DMS53 treated with DMSO at 0.1 percent for 48 hours (cell line): Measurements from ENCODE around the gene MRC2.

Experiments used
- DNase-seq: peaks from one replicate; lab custom pipeline; 2025; ENCODE audit not compliant: unreplicated experiment; lab: John Stamatoyannopoulos, UW

Gene MRC2

GRCh38 chr17:62631086-62631935 is 3.8 kb downstream of the MRC2 start:
- DNase-seq = no peak

DNA sequence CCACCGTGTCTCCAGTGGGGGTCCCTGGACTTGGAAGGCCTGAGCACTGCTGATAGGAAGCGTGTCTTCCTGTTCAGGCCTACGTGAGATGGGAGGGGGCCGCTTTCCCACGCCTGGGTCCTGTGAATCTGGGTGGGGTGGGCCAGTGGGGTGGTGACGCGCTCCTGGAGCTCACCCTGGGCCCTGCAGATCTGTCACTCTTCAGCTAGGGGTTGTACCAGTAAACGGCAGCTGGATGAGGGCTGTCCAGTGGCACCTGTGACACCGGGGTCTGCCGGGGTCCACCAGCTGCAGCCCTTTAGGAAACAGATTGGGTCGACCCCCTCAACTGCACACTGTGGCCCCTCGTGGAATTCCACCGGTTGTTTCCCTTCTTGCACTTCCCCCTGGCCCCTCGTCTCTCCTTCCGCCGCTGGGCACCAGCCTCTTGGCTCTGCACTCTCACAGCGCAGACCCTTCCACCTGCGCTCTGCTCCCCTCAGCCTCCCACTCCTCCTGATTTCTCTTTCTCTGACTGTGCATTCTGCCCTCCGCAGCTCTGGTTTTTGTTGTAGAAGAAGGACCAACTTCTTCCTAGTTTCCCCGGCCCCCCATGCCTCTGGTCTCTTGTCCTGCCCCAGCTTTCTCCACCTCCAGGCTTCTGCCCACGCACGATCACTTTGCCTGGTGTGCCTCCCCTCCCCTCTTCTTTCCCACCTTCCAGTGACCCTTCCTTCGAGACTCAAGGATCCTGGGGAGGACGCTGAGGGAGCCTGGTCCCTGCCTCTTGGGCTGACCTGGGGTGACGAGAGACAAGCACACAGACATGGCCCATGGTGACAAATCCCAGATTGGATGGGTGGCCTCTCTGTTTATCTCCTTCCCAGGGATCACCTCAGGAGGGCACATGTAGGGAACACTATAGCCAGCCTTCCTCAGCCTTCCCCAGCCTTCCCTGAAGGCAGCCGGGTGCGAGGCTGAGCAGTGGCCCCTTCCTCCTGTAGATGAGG is 4.8 kb downstream of the MRC2 start:
- DNase-seq = no peak

GRCh38 chr17:62637809-62638208 is 10.3 kb downstream of the MRC2 start:
- DNase-seq = no peak

DNA sequence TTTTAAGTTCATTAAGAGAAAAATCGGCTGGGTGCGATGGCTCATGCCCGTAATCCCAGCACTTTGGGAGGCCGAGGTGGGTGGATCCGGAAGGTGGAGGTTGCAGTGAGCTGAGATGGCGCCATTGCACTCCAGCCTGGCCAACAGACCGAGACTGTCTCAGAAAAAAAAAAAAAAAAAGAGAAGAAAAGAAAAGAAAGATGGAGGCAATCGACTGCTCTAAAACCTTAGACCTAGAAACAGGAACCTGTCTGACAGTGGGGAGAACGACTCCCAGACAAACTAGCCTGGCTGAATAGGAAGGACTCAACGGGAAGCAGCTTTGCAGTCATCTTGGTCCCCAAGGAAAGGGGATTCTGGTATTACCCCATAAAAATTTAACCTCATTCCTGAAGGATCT is 13.7 kb downstream of the MRC2 start:
- DNase-seq = no peak

- DNase-seq = no peak
Measured at GRCh38 chr17:62641951-62642350, 14.5 kb downstream of the MRC2 start.

- no peak for DNase-seq
Measured at GRCh38 chr17:62643496-62643895, 16.0 kb downstream of the MRC2 start.

DNA sequence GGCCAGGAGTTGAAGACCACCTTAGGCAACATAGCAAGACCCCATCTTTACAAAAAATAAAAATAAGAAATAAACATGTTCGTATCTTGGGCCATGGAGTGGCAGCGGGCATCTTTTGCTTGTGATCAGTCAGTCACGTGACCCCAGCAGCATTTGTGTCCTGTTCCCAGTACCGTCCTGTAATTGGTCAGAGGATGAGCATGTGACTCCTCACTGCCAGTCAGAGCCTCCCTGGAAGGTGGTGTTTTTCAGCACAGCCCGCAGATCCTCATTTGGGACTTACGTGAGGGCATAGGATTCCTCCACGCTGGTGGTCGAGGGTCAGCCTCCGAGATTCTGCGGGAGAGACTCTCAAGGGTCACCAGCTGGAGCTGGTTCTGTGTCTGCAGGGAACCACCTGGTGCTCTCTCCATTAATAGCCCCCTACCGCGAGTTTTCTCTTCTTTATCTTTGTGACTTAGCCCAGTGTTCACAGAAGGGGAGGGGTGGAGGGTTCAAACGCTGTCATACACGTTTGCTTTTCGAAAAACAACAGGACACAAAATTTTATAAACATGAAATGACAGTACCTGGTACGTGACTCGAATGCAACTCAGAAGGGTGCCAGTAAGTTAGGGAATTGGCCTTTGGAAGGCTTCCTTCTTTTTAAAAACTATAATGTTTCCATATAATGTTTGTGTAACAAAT is 17.2 kb downstream of the MRC2 start:
- no peak for DNase-seq

- no peak for DNase-seq
Measured at GRCh38 chr17:62648251-62648955, 20.9 kb downstream of the MRC2 start.

DNA sequence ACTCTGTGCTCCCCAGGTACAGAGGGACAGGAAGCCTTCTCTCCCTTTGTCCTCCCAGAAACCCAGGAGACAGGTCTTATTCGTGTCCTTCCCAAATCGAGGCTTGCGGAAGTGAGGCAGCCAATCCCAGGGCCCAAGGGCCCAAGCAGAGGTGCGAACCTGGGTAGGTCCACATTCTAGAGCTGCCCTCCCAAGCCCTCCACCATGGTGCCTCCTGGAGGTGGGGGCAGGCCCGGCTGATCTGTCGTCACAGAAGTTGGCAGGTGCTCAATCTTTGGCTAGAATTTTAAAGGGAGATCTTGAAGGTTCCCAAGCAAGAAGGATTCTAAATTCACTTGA is 21.5 kb downstream of the MRC2 start:
- no peak for DNase-seq

- DNase-seq = no peak
Measured at GRCh38 chr17:62649570-62649969, 22.1 kb downstream of the MRC2 start.

GRCh38 chr17:62650587-62650986 is 23.1 kb downstream of the MRC2 start:
- DNase-seq = no peak

DNA sequence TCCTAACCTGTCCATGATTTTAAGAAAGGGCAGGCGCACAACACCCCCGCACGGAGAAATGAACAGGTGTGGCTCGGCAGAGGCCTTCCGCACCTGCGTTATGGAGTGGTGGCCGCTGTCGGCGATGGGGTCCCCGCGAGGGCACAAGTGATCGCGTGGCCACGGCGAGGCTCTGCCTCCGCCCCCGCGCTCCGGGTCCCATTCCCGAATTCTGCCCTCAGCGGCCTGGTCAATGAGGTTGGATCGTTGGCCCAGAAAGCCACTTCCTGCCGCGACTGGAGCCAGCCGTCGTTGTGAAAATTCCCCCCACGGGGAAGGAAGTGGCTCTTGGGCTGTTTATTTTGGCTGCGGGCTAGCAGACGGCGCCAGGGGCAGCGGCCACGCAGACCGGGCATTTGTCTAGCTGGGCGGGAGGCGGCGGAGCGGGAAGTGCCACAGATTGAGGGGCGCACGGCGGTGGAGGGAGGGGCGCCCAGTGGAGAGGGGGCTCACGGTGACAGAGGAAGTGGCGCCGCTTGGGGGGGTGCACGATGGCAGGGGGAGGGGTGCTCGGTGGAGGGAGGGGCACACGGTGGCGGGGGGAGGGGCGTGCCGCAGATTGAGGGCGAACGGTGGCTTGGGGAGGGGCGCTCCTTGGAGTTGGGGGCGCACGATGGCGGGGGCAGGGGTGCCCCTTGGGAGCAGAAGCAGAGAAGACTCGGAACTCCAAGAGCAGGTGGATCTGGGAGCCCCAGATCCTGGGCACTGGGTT is 25.0 kb downstream of the MRC2 start:
- DNase-seq = peak; percentile 25

- DNase-seq = peak; percentile 22
Measured at GRCh38 chr17:62653002-62653825, 25.7 kb downstream of the MRC2 start.

DNA sequence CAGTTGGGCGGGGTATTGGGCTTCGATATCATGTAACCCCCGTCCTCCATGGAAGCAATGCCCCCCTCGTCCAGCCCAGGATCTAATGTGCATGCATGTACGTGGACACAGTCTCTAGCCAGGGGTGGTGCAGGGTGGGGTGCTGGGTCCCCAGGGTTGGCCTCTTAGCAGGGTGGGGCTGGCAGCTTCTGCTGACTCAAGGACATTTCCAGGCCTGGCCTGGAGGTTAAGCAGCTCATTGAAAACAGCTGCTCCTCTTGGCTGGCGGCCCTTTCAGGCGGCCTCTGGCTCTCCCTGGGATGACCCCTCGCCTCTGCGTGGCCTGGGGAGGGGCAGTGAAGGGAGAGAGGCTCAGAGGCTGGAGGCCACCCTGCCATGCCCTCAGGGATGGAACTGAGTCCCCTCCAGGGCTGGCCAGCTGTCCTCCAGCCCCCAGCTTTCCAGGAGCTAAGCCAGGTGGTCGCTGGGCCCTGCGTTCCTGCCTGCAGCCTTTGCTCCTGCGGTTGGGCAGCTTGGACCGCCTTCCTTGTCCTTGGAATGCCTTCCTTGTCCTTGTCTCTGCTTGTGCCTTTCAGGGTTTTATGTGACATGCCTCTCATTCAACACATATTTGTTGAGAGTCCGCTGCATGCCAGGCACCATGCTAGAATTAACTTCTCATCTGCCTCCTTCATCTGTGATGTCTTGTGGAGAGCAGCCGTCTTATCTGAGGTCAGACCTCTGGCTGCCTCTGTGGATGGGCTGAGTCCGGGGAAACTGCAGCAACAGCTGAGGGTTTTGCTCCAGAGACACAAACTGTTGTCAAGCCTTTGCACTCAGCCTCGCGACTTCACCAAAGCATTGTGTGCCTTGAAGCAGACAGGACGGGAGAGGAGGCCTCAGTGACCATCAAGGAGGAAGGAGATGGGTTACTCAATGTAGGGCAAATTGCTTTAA is 26.6 kb downstream of the MRC2 start:
- no peak for DNase-seq

GRCh38 chr17:62655656-62656055 is 28.2 kb downstream of the MRC2 start:
- DNase-seq = no peak

DNA sequence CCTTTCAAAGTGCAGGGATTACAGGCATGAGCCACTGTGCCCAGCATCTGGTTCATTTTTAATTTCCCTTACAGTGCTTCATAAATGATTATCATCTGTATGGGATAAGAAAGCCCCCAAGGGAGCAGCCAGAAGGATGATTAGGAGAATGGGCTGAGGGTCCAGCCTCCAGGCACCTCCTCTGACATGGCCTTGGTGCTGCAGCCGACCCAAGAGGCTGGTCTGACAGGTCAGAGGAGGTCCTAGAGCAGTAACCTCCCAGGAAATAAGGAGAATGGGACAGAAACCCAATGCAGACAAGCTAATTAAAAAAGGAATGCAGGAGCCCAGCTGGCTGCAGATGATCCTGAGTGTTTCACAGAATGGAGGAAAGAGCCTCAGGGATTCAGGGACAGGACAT is 29.0 kb downstream of the MRC2 start:
- DNase-seq = no peak

- DNase-seq = no peak
Measured at GRCh38 chr17:62657145-62657665, 29.7 kb downstream of the MRC2 start.

DNA sequence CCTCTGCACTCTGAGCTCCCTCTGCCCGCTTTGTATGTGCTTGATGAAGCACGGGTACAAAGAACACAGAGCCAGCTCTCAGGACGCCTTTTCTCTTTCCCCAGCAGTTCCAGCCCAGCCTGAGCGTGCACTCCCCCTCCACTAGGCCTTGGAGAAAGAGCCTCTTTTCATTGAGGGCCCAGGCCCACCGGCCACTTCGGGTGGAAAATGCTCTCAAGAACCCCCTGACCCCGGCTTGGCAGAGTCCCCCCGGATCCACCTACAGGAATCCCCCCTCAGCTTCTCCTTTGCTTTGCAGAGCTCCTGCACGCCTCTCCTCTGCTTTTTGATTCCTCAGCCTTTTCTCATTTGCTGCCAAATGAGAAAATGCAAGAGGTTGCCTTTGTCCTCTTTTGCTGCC is 30.2 kb downstream of the MRC2 start:
- no peak for DNase-seq
